ENCODE results near the gene HOXD1. TPM values are rescaled to one million over a fixed set of nuclear protein-coding genes. Genes with fewer than 3 reads are reported as not detected.

The HOXD1 gene
- total and polyA plus RNA-seq, 2 of the 4 experiments (the other 2 are of a cell fraction) = not detected

DNA sequence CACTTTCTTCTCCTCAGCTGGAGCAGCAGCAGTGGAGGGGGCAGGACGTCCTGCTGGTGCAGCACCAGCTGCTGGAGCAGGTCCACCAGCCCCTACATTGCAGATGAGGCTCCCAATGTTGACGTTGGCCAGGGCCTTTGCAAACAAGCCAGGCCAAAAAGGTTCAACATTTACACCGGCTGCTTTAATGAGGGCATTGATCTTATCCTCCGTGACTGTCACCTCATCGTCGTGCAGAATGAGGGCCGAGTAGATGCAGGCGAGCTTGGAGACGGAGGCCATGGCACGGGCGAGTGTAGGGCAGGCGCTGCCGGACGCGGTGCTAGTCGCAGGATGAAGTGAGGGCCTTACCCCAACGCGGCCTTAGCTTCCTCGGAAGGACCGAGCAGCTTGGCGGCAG is 12.5 kb downstream of the HOXD1 start:
- Histone ChIP-seq H3K36me3 (ENCODE audit: control insufficient read depth, insufficient read depth, low read length) (no peaks in the 10 kb centered on the region), H3K18ac (ENCODE audit: low read depth, low read length) (no peak overlapping the region), H3K9me1 (ENCODE audit: insufficient read depth, low read length) (no peaks in the 10 kb centered on the region), H3K4me1 (ENCODE audit: control insufficient read depth, insufficient read depth, low read length) (no peaks in the 10 kb centered on the region), H2AFZ (replicated peaks; ENCODE audit: low read length, poor library complexity) (no peak overlapping the region), H3K79me1 (ENCODE audit: low read depth in 1 of 2, low read length in 2 of 2) (no peaks in the 10 kb centered on the region), H2BK15ac (ENCODE audit: low read depth, low read length) (no peak overlapping the region), H4K8ac (ENCODE audit: low read depth in 2 of 2, low read length in 2 of 2) (no peak overlapping the region), H2BK5ac (ENCODE audit: low read depth, low read length, poor library complexity, severe bottlenecking) (no peak overlapping the region), H3K23ac (ENCODE audit: low read depth, low read length) (no peak overlapping the region), H2AK5ac (ENCODE audit: low read depth, low read length) (no peak overlapping the region), H3K4me3 (ENCODE audit: insufficient read depth, low read depth, low read length) (no peak overlapping the region), H3K56ac (ENCODE audit: extremely low read depth, insufficient read depth, low read length) (no peak overlapping the region), H3K9ac (ENCODE audit: low read depth, low read length) (no peak overlapping the region), H3K14ac (replicated peaks; ENCODE audit: low read depth, low read length) (no peak overlapping the region), H3K9me3 (ENCODE audit: control insufficient read depth, insufficient read depth, low read length) (no peaks in the 10 kb centered on the region), H3K27ac (ENCODE audit: insufficient read depth, low read length) (no peak overlapping the region), H4K5ac (ENCODE audit: low read depth, low read length) (no peak overlapping the region), H4K91ac (ENCODE audit: insufficient read depth, low read depth, low read length) (no peak overlapping the region), H2BK120ac (ENCODE audit: low read depth, low read length) (no peak overlapping the region), H3K4me2 (ENCODE audit: low read depth, low read length) (no peak overlapping the region), H2AK9ac (replicated peaks; ENCODE audit: low read depth, low read length, poor library complexity) (no peak overlapping the region), H2BK20ac (ENCODE audit: low read depth, low read length) (no peak overlapping the region), H4K20me1 (ENCODE audit: insufficient read depth, low read length) (no peaks in the 10 kb centered on the region), H3K27me3 (ENCODE audit: control insufficient read depth, insufficient read depth, low read length) (peaks cover 2% of the 10 kb centered on the region; the same call in 1 of the 2 replicates), H3K4ac (ENCODE audit: low read depth, low read length) (no peak overlapping the region)
- DNase-seq (no peak), ATAC-seq (ENCODE audit: low read depth) (no peak)
- no TSS peak for BruUV-seq (replicated peaks)
- in situ Hi-C loops (cut with MboI; ENCODE audit: low sequenced_read_pairs) = no loop called here
- no peak for TF ChIP-seq MXI1 (IDR thresholded peaks at IDR 0.05; ENCODE audit: borderline replicate concordance, low read depth, low read length)
- TF ChIP-seq POLR2A (IDR thresholded peaks at IDR 0.05; ENCODE audit: low read depth, low read length) = no peak
- no peak for TF ChIP-seq RAD21 (IDR thresholded peaks at IDR 0.05; ENCODE audit: low read length)
- TF ChIP-seq RCOR1 (IDR thresholded peaks at IDR 0.05; ENCODE audit: insufficient replicate concordance, low read length) = no peak
- TF ChIP-seq CEBPB (IDR thresholded peaks at IDR 0.05; ENCODE audit: low read depth, low read length) = no peak
- TF ChIP-seq MAZ (IDR thresholded peaks at IDR 0.05; ENCODE audit: borderline replicate concordance, low read depth, low read length) = no peak
- WGBS, 2 experiments (ENCODE audit: extremely low coverage in 2 of 2, insufficient read length in 1 of 2) = 47% methylated on average over 3 of the region's 21 CpGs; no CpG with 5 or more reads in 1 of the 2 experiments
- POLR2A ChIA-PET (ENCODE audit: unreplicated experiment) = no interaction called here
- intact Hi-C loops (cut with micrococcal nuclease) = no loop called here
- CTCF ChIA-PET = no interaction called here
- dilution Hi-C loops (cut with HindIII; ENCODE audit: low sequenced_read_pairs, unreplicated experiment) = no loop called here

All from IMR-90 (cell line).